ENCODE results near the gene LGALS9C.
"Not testable (repeated sequence)": the region's sequence is repeated elsewhere in the genome, so short reads cannot be mapped to it uniquely, and the experiment has no call there.

The LGALS9C gene

GRCh38 chr17:18476508-18477308, at the start of gene LGALS9C:
Gene LGALS9C (plus strand): TSS chr17:18476789. CDS start chr17:18476855, 66 bp downstream.
- DNase-seq, result peak; percentile 72

- not testable (repeated sequence) for DNase-seq
Measured at GRCh38 chr17:18432206-18432605, 44.4 kb upstream of the LGALS9C start.

DNA sequence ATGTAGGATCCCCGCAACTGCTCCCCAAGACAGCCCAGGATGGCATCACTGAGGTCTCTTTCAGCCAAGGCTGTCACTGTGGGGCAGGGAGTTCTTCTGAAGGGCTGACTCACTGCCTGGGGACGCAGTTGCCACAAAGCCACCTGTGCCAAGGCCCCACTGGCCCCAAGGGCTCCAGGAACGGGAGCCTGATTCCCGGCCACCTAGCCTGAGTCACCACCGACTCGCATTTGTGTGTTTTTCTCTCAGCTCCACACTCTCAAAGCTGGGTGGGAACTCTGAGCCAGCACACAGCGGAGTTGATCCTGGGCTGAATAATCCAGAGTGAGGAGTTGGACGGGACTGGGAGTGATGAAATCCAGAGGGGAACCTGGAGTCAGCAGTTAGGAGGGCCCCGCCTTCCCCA, 37.1 kb upstream of the LGALS9C start:
- not testable (repeated sequence) for DNase-seq

DNA sequence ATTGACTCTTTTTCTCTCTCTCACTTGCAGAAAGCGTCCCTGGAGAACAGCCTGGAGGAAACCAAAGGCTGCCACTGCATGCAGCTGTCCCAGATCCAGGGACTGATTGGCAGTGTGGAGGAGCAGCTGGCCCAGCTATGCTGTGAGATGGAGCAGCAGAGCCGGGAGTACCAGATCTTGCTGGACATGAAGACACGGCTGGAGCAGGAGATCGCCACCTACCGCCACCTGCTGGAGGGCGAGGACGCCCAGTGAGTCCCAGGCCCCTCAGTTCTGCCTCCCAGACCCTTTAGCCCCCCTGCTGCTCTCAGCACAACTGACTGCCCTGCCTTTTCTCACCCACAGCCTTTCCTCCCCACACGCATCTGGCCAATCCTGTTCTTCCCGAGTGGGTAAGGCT, 34.5 kb upstream of the LGALS9C start:
- not testable (repeated sequence) for DNase-seq

DNA sequence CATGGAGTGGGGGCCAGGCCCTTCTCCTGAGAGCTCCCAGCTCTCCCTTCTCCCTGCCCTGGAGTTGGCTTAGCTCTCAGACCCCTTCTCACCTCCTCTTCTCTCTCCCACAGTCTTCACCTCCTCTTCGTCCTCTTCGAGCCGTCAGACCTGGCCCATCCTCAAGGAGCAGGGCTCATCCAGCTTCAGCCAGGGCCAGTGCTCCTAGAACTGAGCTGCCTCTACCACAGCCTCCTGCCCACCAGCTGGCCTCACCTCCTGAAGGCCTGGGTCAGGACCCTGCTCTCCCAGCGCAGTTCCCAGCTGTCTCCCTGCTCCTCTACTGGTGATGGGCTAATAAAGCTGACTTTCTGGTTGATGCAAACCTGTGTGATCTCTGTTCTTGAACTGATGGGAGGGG, 34.1 kb upstream of the LGALS9C start:
- not testable (repeated sequence) for DNase-seq

DNA sequence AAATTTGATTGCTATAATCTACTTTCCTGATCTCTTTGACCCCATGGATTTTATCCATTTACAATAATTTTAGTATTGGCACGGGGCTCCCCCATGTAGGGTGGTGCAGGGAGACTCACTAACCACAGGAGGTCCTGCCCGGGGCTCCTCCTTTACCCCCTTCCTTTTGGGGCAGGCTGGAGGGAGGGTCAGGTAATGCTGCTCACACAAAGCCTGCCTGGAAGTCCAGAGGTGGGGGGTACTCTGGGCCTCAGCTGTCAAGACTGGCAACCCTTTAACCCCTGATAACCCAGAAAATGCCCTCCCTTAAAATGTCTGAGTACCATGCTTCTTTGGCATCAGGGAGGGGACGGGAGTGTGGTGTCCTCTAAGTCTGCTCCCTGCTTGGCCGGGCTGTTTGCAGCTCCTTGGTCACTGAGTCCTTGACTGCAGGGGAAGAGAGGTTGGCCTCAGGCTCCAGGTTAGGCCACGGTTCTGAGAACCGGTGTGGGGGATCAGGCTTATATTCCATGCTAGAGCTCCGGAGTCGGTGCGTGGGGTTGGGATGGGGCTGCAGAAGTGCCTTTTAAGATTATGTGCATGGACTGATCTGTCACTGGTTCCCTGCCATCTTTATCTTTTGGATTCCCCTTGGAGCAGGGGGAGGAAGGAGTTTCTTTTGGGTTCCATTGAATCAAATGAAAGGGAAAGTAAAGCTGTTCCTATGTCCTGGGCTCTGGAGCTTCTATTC, 28.9 kb upstream of the LGALS9C start:
- not testable (repeated sequence) for DNase-seq

- DNase-seq, result not testable (repeated sequence)
Measured at GRCh38 chr17:18448311-18448710, 28.3 kb upstream of the LGALS9C start.

DNA sequence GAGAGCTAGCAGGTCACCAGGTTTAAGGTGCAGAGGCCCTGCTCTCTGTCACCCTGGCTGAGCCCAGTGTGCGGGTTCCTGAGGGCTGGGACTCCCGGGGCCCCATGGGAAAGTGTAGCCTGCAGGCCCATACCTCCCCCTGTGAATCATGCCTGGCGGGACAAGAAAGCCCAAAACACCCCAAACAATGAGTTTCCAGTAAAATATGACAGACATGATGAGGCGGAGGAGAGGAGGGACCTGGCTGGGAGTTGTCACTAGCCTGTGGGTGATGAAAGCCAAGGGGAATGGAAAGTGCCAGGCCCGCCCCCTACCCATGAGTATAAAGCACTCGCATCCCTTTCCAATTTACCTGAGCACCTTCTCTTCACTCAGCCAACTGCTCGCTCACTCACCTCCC, 26.8 kb upstream of the LGALS9C start:
- peak; percentile 25 for DNase-seq

DNA sequence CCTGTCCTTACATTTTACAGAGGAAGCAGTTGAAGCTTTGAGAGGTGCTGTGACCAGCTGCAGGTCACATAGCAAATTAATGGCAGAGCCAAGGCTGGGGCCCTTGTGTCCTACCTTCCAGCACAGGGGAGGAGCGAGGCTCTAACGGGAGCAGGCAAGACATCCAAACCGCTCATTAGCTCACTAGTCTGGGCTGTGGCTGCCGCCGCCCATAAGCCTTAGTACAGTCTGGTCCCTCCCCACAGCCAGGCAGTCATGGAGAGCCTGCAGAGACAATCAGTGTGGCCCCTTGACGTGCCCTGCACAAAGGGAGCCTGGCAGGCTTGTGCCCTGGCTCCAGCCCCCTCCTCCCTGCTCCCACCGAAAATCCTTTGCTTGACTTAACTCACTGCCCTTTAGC, 25.6 kb upstream of the LGALS9C start:
- not testable (repeated sequence) for DNase-seq

DNA sequence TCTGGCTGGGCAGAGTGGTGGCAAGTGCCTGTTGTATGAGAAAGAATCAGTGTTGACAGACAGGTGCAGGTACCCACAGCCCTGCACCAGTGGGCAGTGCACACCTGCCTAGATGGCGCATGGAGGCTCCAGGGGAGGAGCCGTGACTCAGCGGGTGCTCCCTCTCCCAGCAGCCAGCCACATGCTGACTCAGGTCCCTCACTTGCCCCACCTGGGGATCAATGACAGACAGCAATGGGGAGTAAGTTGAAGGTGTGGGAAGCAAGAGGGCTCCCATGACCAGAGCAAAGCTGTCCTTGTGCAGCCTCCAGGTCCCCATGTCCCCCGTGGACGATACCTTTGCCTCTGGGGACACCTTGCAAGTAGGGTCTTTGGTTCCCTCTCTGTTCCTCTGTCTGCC, 24.6 kb upstream of the LGALS9C start:
- not testable (repeated sequence) for DNase-seq

GRCh38 chr17:18459035-18459434, 17.6 kb upstream of the LGALS9C start:
- peak; percentile 54 for DNase-seq

- DNase-seq, result not testable (repeated sequence)
Measured at GRCh38 chr17:18463831-18464502, 12.6 kb upstream of the LGALS9C start.

GRCh38 chr17:18466250-18466983, 10.2 kb upstream of the LGALS9C start:
- DNase-seq, result not testable (repeated sequence)

GRCh38 chr17:18467001-18467400, 9.6 kb upstream of the LGALS9C start:
- not testable (repeated sequence) for DNase-seq

GRCh38 chr17:18468472-18469171, 8.0 kb upstream of the LGALS9C start:
- not testable (repeated sequence) for DNase-seq

DNA sequence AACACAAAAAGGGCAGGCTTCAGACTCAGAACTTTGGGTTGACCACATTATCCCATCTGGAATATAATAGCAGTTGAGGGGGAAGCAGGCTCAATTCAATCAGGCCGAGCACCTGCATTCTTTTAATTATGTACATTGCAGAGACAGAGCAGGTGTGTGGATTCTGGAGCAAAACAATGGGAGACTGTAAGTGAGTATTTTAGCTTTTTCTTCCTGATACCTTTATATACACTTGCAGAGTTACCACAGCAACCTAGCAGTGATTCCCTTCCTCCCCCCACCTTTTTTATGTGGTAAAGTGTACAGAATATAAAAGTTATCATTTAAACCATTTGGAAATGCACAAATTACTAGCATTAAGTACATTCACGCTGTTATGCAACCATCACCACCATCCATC, 6.8 kb upstream of the LGALS9C start:
- DNase-seq, result not testable (repeated sequence)

DNA sequence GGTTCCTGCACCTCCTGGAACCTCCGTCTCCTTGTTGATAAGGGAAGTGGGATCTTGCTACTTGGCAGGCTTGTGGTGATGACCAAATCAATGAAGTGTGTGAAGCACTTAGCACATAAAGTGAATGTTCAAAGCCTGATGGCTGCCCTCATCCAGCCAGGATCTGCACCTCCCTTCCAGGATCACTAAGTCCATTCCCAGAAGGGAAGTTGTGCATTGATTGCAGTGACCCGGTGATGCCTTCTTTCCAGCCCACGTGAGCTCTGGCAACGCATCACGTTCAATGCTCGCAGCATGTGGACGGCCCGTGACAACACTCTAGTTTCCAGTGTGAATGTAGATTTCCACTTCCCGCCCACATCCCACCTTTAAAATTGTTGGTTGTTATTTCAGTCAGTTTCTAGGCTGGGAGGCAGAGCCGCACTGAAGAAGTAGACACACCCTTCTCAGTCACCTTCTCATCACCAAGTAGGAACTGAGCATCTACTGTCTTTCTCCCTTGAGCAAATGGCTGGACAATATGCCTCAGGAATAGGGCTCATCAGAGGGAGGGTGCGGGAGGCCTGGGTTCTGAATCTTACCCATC, 6.2 kb upstream of the LGALS9C start:
- not testable (repeated sequence) for DNase-seq

GRCh38 chr17:18473967-18474366, 2.6 kb upstream of the LGALS9C start:
- DNase-seq, result not testable (repeated sequence)

DNA sequence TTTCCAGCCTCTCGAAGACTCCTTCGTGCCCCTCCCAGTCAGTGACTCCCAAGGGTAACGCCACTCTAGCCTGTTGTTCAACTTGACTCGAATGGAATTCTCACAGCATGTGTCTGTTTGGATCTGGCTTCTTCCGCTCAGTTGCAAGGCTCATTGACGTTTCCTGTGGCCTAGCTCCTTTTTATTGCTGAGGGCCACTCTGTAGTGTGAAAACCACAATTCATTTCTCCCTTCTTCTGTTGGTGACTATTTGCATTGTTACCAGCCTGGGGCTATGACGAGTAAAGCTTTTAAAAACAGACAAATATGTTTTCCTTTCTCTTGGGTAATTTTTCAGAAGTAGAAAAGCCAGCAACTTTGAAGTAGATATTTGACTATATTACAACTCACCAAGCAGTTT, 1.8 kb upstream of the LGALS9C start:
- peak; percentile 64 for DNase-seq

GRCh38 chr17:18477367-18477766, 778 bp downstream of the LGALS9C start:
- not testable (repeated sequence) for DNase-seq

GRCh38 chr17:18478362-18478761, 1.8 kb downstream of the LGALS9C start:
- not testable (repeated sequence) for DNase-seq

Data from EL (cell line).